OCI-LY3 (cell line): ENCODE results near the gene GUCD1.

Experiments
- H2AFZ ChIP-seq: fragments of 200-600, 300-600 bp; shearing (Covaris generic); 2 replicates; pipeline ENCODE4 v1.6.0; 2014; ENCODE audit warnings: antibody characterized with exemption, low read depth, low read length
- H3K27ac ChIP-seq: fragments of 200-600, 300-600 bp; sonication (generic); 2 replicates; pipeline ENCODE4 v1.5.1; 2014; ENCODE audit warnings: mild to moderate bottlenecking, low read length, moderate library complexity, mixed read lengths
- H3K27me3 ChIP-seq: fragments of 200-600, 300-600 bp; sonication (generic); 2 replicates; pipeline ENCODE4 v1.6.1; 2014; ENCODE audit warnings: low read depth, low read length, mixed read lengths
- H3K36me3 ChIP-seq: fragments of 200-600, 300-600 bp; sonication (generic); replicated peaks from 2 replicates; pipeline ENCODE3; 2014; ENCODE audit warnings: low read depth, low read length, mixed read lengths
- H3K4me1 ChIP-seq: fragments of 300-600, 200-600 bp; sonication (generic); 2 replicates; pipeline ENCODE4 v1.6.1; 2014; ENCODE audit warnings: low read length, mixed read lengths
- H3K4me2 ChIP-seq: fragments of 200-600, 300-600 bp; sonication (generic); 2 replicates; pipeline ENCODE4 v1.6.1; 2014; ENCODE audit warnings: low read length, mixed read lengths
- H3K4me3 ChIP-seq: fragments of 300-600, 200-600 bp; sonication (generic); 2 replicates; pipeline ENCODE4 v1.5.1; 2014; ENCODE audit warnings: antibody characterized with exemption, mild to moderate bottlenecking, low read length, moderate library complexity
- H3K79me2 ChIP-seq: fragments of 300-600, 200-600 bp; shearing (Covaris generic); 2 replicates; pipeline ENCODE4 v1.6.1; 2014; ENCODE audit warnings: mild to moderate bottlenecking, low read length, mixed read lengths
- H3K9ac ChIP-seq: fragments of 300-600, 200-600 bp; shearing (Covaris generic); 2 replicates; pipeline ENCODE4 v1.6.0; 2014; ENCODE audit warnings: mild to moderate bottlenecking, low read length, moderate library complexity
- H3K9me3 ChIP-seq: fragments of 200-600, 300-600 bp; shearing (Covaris generic); 2 replicates; pipeline ENCODE4 v1.6.1; 2014; ENCODE audit warnings: low read length, mixed read lengths; ENCODE audit not compliant: insufficient read depth
- H4K20me1 ChIP-seq: fragments of 200-600, 300-600 bp; sonication (generic); 2 replicates; pipeline ENCODE4 v1.6.1; 2016; ENCODE audit warnings: low read length, mixed read lengths; ENCODE audit not compliant: insufficient read depth
- EZH2phosphoT487 ChIP-seq: fragments of 200-600 bp; shearing (Covaris generic); IDR thresholded peaks from 2 replicates; pipeline ENCODE4 v1.6.1; 2018; ENCODE audit warnings: antibody characterized with exemption, mixed run types, low read depth
- TF ChIP-seq, protein P1 (sequence below): fragments of 200-600, 300-600 bp; sonication (generic); IDR thresholded peaks from 2 replicates; pipeline ENCODE4 v1.5.1; 2014; ENCODE audit warnings: antibody characterized with exemption, low read length, low read depth

Gene GUCD1

DNA sequence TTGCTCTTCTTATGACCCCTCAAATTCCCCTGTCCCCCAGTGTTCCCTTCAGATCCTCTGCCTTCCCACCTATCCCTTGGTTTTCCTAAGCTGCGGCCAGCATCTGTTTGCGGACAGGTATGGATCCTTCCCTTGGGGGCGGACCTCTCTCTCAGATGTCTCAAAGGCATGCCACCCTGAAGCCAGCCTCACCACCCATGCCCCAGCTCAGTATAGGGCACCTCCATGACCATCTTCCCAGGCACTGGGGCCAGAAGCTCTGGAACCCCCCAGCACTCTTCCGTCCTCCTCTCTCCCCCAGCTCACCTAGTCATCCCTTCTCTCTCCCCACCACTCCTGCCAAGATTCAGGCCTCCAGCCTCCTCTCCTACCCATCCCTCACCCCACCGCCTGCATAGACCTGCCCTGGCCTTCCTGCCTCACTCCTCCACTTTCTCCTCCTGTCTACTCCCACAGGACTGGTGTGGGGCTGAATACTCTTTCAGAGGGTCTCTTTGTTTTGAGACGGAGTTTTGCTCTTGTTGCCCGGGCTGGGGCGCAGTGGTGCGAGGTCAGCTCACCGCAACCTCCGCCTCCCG is 35.7 kb upstream of the GUCD1 start:
- no peak overlapping the region for H3K9ac ChIP-seq
- no peak overlapping the region for H2AFZ ChIP-seq
- no peaks in the 10 kb centered on the region for H3K79me2 ChIP-seq
- H3K4me3 ChIP-seq = no peak overlapping the region
- TF ChIP-seq EZH2phosphoT487 = no peak
- TF ChIP-seq, protein P1, sequence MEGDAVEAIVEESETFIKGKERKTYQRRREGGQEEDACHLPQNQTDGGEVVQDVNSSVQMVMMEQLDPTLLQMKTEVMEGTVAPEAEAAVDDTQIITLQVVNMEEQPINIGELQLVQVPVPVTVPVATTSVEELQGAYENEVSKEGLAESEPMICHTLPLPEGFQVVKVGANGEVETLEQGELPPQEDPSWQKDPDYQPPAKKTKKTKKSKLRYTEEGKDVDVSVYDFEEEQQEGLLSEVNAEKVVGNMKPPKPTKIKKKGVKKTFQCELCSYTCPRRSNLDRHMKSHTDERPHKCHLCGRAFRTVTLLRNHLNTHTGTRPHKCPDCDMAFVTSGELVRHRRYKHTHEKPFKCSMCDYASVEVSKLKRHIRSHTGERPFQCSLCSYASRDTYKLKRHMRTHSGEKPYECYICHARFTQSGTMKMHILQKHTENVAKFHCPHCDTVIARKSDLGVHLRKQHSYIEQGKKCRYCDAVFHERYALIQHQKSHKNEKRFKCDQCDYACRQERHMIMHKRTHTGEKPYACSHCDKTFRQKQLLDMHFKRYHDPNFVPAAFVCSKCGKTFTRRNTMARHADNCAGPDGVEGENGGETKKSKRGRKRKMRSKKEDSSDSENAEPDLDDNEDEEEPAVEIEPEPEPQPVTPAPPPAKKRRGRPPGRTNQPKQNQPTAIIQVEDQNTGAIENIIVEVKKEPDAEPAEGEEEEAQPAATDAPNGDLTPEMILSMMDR = no peak
- no peak overlapping the region for H3K4me2 ChIP-seq
- 0 out of 2 replicates have a peak, but pooled peaks cover 3% of the 10 kb centered on the region for H3K4me1 ChIP-seq
- no peaks in the 10 kb centered on the region for H3K9me3 ChIP-seq
- no peaks in the 10 kb centered on the region for H3K36me3 ChIP-seq
- no peaks in the 10 kb centered on the region for H4K20me1 ChIP-seq
- H3K27ac ChIP-seq = no peak overlapping the region
- H3K27me3 ChIP-seq = no peaks in the 10 kb centered on the region

DNA sequence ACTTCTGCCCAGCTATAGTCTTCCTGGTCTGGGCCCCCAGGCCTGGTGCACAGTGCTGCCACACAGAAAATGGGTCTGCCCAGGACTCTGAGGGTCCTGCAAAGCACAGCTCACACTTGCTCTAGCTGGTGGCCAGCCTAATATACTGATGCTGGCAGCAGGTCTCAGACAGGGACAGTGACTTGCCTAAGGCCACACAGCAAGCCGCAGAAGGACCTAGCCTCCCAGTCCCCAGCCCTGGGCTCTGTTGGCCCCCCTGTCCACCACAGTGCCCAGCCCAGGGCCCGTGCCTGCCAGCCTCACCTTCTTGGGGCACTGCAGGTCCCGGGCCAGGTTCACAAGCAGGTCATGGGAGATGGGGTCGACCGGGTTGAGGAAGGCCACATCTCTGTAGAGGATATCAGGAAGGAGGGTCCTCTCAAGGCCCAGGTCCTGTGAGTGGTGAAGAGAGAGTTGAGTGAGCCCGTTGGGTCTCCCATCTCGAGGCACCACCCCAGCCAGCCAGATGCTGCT is 34.6 kb upstream of the GUCD1 start:
- no peak overlapping the region for H3K27ac ChIP-seq
- no peaks in the 10 kb centered on the region for H4K20me1 ChIP-seq
- no peaks in the 10 kb centered on the region for H3K36me3 ChIP-seq
- H3K4me1 ChIP-seq = 0 out of 2 replicates have a peak, but pooled peaks cover 3% of the 10 kb centered on the region
- no peak overlapping the region for H3K4me2 ChIP-seq
- no peak overlapping the region for H3K4me3 ChIP-seq
- H3K9ac ChIP-seq = no peak overlapping the region
- no peak overlapping the region for H2AFZ ChIP-seq
- H3K27me3 ChIP-seq = no peaks in the 10 kb centered on the region
- TF ChIP-seq EZH2phosphoT487 = no peak
- TF ChIP-seq, protein P1 = no peak
- H3K9me3 ChIP-seq = no peaks in the 10 kb centered on the region
- H3K79me2 ChIP-seq = no peaks in the 10 kb centered on the region

DNA sequence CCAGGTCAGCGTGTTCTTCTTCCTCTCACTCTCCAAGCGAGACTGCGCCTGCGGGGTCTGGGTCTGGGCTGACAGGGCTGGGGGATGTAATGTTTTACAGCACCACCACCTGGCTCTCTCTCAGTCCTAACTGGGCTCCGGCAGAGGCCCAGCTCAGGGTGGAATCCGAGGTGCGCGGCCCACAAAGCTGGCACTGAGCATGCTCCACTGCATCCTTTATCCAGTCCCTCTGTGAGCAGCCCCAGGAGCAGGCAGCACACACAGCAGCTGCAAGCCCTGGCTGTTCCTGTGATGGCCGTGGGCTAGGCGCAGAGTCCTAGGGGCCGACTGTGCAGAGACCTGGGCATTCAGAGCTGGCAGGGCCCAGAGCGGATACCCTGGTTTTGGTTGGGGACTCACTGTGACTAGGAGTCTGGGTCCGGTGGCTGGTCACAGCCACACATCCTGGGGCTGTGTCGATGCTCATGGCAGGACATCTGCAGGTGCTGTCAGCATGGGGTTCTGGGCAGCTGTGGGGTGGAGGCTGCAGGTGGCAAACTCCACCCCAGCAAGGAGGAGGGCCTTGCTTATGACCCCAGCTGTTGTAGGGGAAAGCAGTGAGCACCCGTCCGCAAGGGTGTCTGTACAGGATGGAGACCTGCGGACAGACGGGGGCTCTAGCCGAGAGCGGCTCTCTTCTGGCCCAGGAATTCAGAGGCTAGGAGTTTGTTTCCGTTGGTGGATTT is 34.0 kb upstream of the GUCD1 start:
- Histone ChIP-seq H3K36me3 (no peaks in the 10 kb centered on the region), H3K9me3 (no peaks in the 10 kb centered on the region), H3K27me3 (no peaks in the 10 kb centered on the region), H3K27ac (no peak overlapping the region), H3K4me2 (no peak overlapping the region), H3K79me2 (no peaks in the 10 kb centered on the region), H3K9ac (no peak overlapping the region), H3K4me3 (no peak overlapping the region), H3K4me1 (0 out of 2 replicates have a peak, but pooled peaks cover 3% of the 10 kb centered on the region), H2AFZ (no peak overlapping the region), H4K20me1 (no peaks in the 10 kb centered on the region)
- TF ChIP-seq EZH2phosphoT487 = no peak
- TF ChIP-seq, protein P1 = no peak

DNA sequence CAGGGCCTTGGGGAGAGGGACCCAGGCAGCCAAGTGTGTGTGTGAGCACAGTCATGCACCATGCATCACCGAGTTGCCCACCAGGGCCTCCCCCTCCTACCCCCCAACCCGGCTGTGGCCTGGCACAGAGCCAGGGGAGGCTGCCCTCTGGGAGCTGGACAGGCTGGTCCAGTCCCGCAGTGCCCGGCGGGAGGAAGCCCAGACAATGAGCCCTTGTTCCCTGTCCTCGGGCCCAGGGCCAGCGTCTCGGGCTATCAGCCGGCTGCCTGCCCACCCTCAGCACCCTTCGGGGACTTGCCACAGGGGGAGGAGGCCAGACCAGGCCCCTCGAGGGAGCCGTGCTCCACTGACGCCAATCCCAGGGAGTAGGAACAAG is 33.4 kb upstream of the GUCD1 start:
- H3K79me2 ChIP-seq = no peaks in the 10 kb centered on the region
- no peak overlapping the region for H3K4me2 ChIP-seq
- no peak overlapping the region for H3K27ac ChIP-seq
- H3K4me1 ChIP-seq = 0 out of 2 replicates have a peak, but pooled peaks cover 2% of the 10 kb centered on the region
- no peak overlapping the region for H3K4me3 ChIP-seq
- no peak overlapping the region for H3K9ac ChIP-seq
- H3K36me3 ChIP-seq = no peaks in the 10 kb centered on the region
- H2AFZ ChIP-seq = no peak overlapping the region
- H3K9me3 ChIP-seq = no peaks in the 10 kb centered on the region
- H3K27me3 ChIP-seq = no peaks in the 10 kb centered on the region
- no peak for TF ChIP-seq EZH2phosphoT487
- TF ChIP-seq, protein P1 = no peak
- H4K20me1 ChIP-seq = no peaks in the 10 kb centered on the region
